Measurements from ENCODE around the gene TNFRSF11A. TPM values are rescaled to one million over a fixed set of nuclear protein-coding genes. Genes with fewer than 3 reads are reported as not detected.

The TNFRSF11A gene
- total RNA-seq, 4 donors from 2014 or later, result 5.5 to 25.8 (median 8.6) TPM

DNA sequence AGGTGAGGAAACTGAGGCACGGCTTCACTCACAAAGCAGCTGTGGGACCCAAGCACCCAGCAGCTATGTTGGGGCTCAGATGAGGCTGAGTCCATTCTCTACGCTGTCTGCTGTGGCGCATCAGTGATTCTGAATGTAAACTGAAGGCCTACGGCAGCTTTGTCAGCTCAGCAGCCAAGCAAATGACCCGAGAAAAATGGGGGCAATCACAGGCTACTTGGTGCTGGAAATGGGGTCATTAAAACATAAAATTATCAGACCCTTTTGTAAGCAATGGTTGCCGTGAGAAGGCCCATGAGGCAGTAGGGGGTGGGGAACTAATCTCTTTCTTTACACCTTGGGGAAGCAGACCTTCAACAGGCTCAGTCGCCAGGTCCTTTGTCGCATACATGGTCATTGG is 113.8 kb downstream of the TNFRSF11A start:
- TF ChIP-seq POLR2A (IDR thresholded peaks at IDR 0.05) (no peak), EP300 (IDR thresholded peaks at IDR 0.05) (no peak)
- TF ChIP-seq, protein P1, sequence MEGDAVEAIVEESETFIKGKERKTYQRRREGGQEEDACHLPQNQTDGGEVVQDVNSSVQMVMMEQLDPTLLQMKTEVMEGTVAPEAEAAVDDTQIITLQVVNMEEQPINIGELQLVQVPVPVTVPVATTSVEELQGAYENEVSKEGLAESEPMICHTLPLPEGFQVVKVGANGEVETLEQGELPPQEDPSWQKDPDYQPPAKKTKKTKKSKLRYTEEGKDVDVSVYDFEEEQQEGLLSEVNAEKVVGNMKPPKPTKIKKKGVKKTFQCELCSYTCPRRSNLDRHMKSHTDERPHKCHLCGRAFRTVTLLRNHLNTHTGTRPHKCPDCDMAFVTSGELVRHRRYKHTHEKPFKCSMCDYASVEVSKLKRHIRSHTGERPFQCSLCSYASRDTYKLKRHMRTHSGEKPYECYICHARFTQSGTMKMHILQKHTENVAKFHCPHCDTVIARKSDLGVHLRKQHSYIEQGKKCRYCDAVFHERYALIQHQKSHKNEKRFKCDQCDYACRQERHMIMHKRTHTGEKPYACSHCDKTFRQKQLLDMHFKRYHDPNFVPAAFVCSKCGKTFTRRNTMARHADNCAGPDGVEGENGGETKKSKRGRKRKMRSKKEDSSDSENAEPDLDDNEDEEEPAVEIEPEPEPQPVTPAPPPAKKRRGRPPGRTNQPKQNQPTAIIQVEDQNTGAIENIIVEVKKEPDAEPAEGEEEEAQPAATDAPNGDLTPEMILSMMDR (IDR thresholded peaks at IDR 0.05), result no peak
- 61 to 69% methylated on average over 8 of the region's 8 CpGs for WGBS, 2 donors
- Histone ChIP-seq H3K36me3 (no peaks in the 10 kb centered on the region), H3K4me3 (no peak overlapping the region), H3K27me3 (no peaks in the 10 kb centered on the region), H3K27ac (peak overlapping the region in 1 of 4 donors; percentile 84), H3K4me1 (peaks cover 0 to 36% (median 4%) of the 10 kb centered on the region in 4 donors), H3K9me3 (no peaks in the 10 kb centered on the region)
- DNase-seq (ENCODE audit: low spot score in 2 of 2), result no peak

Small RNAs within 50 kb of the gene (small RNA-seq; reads per million reads assigned to genes)
- gene AC100843.2, result not detected
- gene RF00019, result not detected

Other genes with a start within 250 kb of the TNFRSF11A start
- 10 to 100 TPM; 24.9 to 40.0 (median 32.5) TPM for gene PIGN, start 138.3 kb upstream of the TNFRSF11A start, total RNA-seq
- gene RELCH, start 138.1 kb upstream of the TNFRSF11A start, total RNA-seq, result 10 to 100 TPM; 25.8 to 54.6 (median 34.0) TPM
- 10 to 100 TPM; 32.4 to 49.4 (median 38.4) TPM for gene ZCCHC2, start 197.7 kb downstream of the TNFRSF11A start, total RNA-seq

Measured in tibial nerve (tissue), 4 donors.